Anterior cingulate cortex (tissue), 58 donors: ENCODE data around the gene PCDH9.

Source experiments
- DNase-seq, 58 donors: peaks; one replicate each; lab custom pipeline; 2025; lab: John Stamatoyannopoulos, UW

Gene PCDH9

GRCh38 chr13:66509175-66509574, 721.0 kb downstream of the PCDH9 start:
- DNase-seq = no peak

- DNase-seq = no peak
These were observed 721.8 kb downstream of the PCDH9 start for GRCh38 chr13:66508153-66508909.

- DNase-seq = no peak
These were observed 723.2 kb downstream of the PCDH9 start for GRCh38 chr13:66506979-66507378.

- no peak for DNase-seq
These were observed 723.9 kb downstream of the PCDH9 start for GRCh38 chr13:66506051-66506777.

GRCh38 chr13:66503890-66504289, 726.2 kb downstream of the PCDH9 start:
- no peak for DNase-seq

DNA sequence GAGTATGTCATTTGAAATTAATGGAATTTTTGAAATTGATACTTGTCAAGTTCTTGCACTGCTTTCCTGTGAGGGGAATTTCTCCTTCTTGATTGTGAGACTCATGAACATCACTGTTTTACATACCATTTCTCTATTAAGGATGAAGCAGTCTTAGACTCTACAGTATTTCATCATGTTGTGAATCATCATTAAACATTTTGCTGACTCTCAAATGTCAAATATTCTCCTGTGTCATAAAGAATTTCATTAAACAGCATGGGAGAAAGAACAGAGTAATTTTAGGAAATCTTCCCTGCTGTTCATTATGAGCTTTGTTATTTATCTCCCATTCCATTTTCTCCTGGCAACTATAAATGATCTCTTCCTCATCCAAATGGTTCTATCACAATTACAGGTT, 729.0 kb downstream of the PCDH9 start:
- no peak for DNase-seq

- no peak for DNase-seq
These were observed 737.7 kb downstream of the PCDH9 start for GRCh38 chr13:66492479-66492878.

DNA sequence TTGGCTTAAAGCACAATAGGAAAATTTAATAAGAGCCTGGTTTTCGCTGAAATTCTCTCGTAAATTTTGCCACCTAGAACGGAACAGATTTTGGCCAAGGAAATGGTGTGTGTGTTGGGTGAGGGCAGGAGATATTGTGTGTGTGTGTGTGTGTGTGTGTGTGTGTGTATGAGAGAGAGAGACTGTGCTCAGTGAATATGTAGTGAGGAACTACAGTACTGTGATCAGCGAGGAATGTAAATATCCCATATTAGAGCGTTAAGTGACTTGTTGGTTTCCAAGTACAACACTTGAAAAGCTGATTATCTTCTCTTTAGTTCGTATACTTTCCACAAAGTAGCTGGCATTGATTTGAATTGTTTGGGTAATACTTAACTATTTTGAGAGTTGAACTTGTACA, 738.9 kb downstream of the PCDH9 start:
- no peak for DNase-seq

DNA sequence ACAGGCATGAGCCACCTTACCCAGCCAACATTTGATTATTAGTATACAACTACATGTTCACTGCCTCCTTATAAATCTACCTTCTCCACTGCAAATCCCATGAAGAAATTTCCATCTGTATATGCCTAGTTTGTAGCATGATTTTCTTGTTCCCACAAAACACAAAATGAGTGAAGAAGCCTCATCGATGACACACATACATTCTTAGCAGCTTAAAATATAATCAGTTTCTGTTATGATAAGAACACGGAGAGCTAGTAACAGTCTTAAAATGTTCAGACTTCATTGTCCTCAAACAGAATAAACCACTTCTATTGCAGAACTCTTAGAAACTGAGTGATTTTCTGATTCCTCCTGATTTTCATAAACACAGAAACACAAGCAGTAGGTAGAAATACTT, 740.5 kb downstream of the PCDH9 start:
- DNase-seq = peak in 1 of 58 donors; percentile 9

- DNase-seq = no peak
These were observed 741.0 kb downstream of the PCDH9 start for GRCh38 chr13:66489172-66489571.

DNA sequence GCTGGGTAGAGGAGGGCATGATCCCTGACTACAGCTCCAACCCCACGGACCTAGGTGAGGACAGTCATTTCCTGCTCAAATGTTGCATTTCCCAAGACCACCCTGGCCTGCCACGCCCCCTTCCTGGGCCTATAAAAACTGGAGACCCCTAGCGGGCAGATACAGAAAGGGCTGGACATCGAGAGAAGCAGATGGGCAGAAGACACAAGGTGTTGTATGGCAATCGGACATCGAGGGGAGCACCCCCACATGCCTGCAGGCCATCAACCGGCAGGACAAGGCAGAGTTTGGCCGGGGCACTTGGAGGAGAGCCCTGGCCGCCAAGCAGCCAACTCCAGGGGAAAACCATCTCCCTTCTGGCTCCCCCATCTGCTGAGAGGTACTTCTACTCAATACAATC, 746.4 kb downstream of the PCDH9 start:
- peak in 1 of 58 donors; percentile 1 for DNase-seq

DNA sequence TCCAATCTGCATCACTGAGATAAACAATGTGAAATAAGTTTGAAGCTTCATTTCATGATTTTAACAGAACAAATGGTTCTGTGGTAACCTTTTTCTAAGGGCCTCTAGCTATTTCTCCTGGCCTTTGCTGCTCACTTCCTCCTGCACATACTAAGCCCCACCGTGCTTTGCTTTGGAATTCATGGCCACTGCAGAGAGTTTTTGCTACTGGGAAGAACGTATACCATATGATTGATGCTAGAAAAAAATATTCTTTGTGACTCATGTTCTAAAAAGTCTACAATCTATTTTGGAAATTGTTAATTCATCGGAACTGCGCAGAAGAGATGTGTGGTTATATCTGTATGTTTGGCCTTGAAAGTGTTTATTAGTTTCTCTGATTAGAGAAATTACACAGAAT, 747.3 kb downstream of the PCDH9 start:
- DNase-seq = no peak

- no peak for DNase-seq
These were observed 752.3 kb downstream of the PCDH9 start for GRCh38 chr13:66477816-66478215.

DNA sequence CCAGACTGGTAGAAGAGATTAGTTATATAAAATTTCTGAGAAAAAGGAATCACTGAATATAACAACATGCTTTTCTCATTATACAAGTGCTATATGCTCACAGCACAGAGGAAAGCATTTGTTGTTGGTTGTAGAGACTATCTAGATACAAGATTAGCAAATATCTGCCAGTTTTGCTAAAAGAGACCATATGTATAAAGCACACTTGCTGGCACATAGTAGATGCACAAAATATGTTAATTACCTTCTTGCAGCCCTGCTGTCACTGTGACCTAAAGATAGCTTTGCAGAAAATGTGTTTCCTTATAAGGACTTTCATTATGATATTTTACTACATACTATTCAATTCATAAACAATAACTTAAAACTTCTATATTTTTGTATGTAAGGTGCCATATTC, 755.1 kb downstream of the PCDH9 start:
- DNase-seq = no peak

GRCh38 chr13:66469745-66470144, 760.4 kb downstream of the PCDH9 start:
- no peak for DNase-seq

DNA sequence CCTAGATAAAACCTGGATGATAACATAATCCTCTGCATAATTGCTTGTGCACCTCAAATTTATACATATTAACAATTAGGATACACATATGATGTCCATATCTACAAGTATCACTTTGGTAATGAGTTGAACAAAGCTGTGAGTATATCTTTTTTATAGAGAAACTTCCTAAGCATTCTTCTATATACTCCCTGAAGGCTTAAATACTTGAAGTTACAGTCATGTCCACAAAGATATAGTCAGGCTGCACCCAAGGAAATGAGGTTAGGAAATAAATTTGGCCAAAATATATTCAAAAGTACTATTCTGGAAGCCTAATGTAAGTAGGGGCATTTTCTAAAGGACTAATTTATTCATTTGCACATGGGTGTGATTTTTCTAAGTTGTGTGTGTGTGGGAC, 761.5 kb downstream of the PCDH9 start:
- no peak for DNase-seq

DNA sequence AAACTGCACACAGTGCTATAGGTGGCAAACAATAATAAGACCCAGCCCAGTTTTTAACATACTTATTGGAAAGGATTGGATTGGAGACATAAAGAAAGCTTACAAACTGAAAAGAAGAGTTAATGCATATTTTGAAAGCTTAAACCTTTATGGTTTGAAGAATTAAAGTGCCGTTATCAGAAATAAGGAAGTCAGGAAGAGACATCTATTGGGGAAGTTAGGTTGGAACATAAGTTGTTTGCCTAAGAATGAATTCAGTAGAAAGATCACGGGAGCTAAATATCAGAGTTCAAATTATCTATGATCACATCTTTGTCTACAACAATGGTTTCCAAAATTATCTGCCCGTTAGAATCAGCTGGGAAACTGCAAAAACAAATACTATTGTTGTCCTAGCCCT, 767.9 kb downstream of the PCDH9 start:
- no peak for DNase-seq

DNA sequence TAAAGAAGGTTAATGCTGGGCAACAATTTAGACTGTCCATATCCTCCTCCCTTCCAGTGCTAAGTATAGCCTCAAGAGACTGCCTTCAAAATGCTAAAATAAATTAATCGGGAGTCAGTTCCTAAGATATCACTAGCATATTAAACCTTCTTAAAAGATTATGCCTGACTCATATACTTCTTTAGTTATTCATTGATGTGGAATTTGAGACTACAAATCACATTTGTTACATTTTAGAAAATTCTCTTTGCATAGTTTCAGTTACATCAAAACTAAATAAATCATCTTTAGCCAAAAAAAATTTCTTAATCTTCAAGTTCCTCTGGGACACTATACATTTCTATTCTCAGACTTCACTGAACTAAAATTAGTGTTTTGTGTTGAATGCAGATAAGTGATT, 769.1 kb downstream of the PCDH9 start:
- DNase-seq = no peak

GRCh38 chr13:66459634-66460033, 770.5 kb downstream of the PCDH9 start:
- DNase-seq = no peak

DNA sequence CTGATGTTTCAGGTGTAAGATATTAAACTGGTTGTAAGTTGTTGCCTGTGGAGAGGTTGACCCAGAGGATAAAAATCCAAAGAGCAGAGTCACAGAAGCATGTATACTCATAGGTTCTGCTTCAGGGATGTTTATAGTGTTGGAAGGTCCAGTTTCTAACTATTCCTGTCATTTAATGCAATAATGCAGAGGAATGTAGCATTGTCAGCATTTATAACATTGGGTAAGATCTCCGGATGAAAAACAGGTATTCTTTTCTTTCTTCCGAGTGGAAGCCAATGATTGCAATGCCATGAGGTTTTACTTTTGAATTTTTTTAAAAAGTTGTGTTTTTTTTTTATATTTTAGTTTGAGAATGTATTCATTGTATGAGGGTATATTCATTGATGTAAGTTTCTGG, 771.0 kb downstream of the PCDH9 start:
- DNase-seq = no peak

DNA sequence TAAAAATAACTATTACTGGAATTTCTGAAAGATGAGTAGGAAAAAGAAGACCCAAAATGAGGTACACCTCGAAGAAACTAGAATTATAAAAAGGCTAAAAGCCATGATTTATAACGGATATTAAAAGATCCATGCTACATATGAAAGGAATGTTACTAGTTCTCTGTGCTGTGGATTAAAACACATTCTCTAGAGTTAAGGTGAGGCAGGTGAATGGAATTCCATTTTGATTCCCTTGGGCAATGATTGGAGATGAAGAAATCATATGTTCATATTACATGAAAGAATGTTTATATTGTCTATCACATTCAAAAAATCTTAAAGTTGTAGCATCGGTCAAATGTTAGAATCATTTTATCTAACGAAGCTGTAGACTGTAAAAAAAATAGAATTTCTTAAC, 783.7 kb downstream of the PCDH9 start:
- DNase-seq = no peak

- no peak for DNase-seq
These were observed 786.2 kb downstream of the PCDH9 start for GRCh38 chr13:66443926-66444325.
